Fibroblast of skin of scalp (primary cell): ENCODE data around the gene DLG4.

ENCODE experiments used
- DNase-seq: peaks from one replicate; pipeline ENCODE4 v3.0.0-alpha.2; 2013

Gene DLG4

DNA sequence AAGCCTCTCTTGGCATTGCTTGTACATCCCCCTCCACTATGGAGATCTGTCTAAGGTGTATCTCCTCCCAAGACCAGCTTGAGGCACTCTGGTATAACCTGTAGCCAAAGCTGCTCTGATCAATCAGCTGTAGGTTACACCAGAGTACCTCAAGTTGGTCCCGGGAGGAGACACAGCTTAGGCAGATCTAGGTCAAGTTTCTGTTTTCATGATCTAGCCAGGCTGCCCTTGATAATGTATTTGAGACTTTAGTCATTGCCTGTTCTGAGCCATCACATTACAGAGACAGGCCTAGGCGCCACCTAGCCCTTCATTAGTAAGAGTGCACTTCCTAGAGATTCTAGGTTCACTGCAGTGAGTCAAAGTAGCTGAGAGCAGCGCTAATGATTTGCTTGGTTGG lies 71.9 kb downstream of the DLG4 start:
- DNase-seq, result no peak

DNA sequence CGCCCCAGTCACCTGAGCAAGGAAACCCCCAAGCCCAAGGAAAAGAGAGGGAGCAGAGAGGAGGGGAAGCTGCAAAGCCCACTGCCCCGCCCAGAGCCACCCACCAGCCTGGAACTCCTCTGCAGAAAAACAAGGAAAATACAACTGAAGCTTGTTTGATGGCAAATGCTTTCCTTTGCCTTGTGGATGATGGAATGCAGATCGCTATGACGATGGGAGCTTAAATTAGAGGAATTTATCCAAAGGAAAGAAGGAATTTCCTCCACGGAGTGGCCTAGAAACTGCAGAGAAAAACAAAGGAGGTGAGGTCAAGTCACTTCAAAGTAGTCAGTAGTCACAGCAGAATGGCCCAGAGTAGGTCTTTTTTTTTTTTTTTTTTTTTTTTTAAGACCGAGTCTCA lies 73.5 kb downstream of the DLG4 start:
- peak; percentile 22 for DNase-seq

- DNase-seq, result no peak
These were observed 75.4 kb downstream of the DLG4 start for GRCh38 chr17:7144213-7144612.

GRCh38 chr17:7141824-7142223 lies 77.8 kb downstream of the DLG4 start:
- no peak for DNase-seq

DNA sequence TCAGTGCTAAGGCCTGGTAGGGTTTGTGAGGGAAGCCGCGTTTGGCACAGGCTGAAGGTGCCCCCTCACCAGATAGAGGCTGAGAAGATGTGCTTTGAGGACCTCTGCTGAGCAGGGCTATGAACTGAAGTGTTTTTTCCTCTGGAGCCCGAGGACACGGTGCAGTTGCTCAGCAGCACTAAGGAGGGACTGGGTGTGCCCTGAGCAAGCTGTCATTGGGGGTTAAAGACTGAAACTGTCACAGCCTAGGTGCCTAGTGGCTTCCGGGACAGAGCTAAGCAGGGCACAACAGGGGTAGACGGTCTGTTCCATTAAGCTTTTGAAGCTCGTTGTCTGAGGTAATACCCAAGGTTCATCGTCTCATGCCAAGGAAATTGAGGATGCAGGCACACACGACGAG lies 80.2 kb downstream of the DLG4 start:
- DNase-seq, result no peak

DNA sequence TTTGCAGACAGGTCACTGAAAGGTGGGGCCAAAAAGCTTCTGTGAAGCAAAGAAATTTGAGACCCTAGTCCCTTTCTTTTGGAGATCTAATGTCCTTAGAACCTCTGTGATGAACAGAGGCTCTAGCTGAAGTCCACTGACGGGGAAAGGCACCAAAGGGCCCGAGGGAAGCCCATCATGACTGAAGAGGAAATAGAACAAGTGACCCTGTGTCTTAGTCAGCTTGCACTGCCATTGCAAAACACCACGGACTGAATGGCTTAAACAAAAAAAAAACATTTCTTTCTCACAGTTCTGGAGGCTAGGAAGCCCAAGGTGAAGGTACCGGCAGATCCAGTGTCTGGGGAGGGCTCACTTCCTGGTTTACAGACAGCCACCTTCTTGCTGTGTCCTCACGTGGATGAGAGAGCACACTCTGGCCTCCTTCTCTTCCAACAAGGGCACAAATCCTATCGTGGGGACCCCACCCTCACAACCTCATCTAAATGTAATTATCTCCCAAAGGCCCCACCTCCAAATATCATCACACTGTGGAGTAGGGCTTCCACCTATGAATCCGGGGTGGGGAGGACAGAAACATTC lies 80.7 kb downstream of the DLG4 start:
- DNase-seq, result no peak

DNA sequence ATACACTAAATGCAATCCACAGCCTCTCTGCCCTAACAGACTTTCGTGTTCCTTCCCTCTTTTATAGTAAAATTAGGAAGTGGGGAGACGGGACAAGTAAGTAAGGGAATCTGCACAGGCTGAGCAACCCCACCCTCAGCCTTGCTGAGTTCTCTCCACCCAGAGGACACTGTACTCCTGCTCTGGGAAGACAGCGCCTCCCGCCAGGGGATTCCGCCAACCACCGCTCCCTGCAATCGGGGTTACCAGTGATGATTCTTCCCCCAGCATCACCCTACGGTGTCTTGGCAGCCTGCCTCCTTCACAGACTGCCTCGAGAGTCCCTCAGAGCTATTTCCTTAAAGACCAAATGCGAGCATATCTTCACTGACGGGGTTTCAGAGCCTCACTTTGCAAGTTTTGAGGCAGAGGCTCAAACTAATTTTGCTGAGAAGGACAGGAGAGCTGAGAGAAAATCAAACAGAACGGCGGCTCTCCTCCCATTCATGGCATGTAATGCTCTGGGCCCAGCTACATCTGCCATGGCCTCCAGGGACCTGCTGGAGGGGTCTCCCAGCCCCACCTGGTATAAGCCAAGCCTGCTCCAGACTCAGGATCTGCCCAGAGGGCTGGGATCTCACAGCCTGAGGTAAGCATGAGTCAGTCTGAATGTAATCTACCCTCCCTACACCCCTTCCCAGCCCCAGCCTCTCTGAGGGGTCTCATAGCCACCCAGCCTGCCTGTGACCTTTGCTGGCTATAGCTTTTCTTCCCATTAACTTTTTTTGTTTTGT lies 82.3 kb downstream of the DLG4 start:
- DNase-seq, result no peak
